Activated T-helper 1 cell treated with Interleukin-2 at 50 U/mL for 16 hours (primary cell): ENCODE measurements around the gene MRPL36.

Experiments
- DNase-seq: peaks from one replicate; pipeline ENCODE4 v3.0.0-alpha.2; 2020; ENCODE audit warnings: low read depth

Gene MRPL36

GRCh38 chr5:1764606-1764960 lies 35.1 kb downstream of the MRPL36 start:
- DNase-seq: no peak

- no peak for DNase-seq
Measured at GRCh38 chr5:1763960-1764605, 35.6 kb downstream of the MRPL36 start.

DNA sequence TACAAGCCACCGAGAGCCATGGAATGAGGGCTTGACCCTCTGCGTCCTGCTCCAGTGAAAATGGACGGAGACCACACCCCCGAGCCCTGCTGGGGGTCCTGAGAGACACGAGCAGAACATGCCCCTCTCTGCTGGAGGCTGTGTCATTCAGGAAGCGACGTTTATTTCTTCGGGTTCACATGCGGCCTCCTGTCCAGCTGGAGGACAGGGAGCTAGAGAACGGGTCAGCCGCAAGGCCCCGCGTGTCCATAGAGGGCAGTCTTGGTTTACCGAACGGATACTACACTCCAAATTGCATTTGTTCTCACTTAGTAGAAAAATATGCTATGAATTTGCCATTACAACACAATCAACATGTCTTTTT lies 36.1 kb downstream of the MRPL36 start:
- DNase-seq: no peak

GRCh38 chr5:1762883-1763547 lies 36.6 kb downstream of the MRPL36 start:
- DNase-seq: no peak

DNA sequence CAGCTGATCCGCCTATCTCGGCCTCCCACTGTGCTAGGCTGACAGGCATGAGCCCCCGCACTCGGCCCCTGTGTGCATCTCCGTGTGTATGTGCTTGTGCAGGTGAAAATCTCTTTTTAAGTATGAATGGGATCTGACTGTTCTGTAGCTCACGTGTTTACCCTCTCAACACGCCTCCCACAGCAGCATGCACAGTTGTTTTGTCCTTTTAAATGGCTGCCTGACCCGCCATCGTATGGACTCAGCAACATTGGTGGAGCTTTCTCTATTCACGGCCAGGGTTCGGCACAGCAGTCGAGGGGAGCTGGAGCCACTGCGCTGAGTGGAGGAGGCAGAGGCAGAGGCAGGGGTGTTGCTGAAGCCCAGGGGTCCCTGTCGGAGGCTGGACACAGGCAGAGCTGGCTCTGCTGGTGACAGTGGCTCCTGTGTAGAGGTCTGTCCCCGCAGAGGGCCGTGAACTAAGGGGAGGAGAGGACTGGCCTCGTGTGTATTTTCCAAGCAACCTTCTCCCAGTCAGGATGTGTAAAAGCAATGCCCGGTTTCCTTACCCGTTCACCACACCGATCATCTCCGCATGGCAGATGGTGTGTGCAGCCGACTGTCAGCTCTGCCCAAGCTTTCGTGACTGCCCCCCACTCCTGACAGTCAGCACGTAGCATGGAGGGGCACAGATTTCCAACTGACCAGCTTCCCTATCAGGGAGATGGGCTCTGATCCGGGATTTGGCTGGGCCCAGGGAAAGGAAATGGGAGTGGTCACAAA lies 37.3 kb downstream of the MRPL36 start:
- no peak for DNase-seq

GRCh38 chr5:1761453-1761755 lies 38.2 kb downstream of the MRPL36 start:
- no peak for DNase-seq

DNA sequence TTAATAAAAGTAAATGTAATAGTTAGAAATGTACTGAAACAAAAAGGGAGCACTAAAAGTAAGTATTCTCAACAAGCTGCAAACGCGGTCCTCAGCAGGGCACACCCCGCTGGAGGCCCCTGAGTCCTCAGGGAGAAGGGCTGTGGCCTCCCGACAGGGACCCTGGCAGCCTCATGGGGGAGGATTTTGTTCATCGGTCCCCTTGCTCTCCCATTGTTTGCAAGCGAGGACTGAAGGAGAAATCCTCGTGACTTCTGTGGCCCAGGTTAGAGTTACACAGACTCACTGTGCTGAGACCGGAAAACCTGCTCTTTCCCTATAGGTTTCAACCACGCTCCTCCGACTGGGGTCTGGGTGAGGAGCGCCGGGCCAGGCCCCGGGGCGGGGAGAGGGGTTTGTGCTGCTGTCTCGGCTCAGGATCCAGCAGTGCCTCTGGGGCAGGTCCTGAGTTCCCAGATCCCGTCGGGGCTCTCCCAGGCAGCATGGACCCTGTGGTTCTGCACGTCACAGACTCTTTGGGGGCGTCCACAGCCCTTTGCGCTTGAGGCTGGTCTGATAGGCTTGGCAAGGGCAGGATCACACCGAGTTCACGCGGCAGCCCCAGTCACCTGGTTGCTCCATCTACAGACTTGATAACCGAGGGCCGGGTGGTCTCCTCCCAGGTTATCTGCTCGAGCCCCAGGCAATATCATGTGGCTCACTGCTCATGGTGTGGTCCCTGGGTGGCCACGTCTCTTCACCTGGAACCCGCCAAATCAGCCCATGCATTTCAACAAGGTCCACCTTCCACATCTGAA lies 38.8 kb downstream of the MRPL36 start:
- no peak for DNase-seq

GRCh38 chr5:1760231-1760630 lies 39.4 kb downstream of the MRPL36 start:
- no peak for DNase-seq

GRCh38 chr5:1759378-1759970 lies 40.2 kb downstream of the MRPL36 start:
- DNase-seq: no peak

DNA sequence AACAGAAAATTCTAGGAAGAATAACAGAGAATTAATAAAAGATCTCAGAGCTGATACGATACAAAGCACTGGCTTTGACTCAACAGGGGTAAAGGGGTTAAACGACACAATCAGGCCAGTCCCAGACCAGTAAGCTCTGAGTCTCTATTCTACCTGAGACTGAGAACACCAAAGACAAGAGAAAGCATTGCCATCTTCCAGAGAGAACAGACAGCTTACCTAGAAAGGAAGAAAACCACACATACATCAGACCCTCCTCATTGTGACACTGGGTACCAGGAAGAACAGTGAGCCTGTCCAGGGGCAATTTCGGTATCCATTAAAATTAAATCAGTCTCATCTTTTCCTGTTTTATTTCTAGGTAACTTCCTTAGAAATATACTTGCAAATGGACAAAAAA lies 41.1 kb downstream of the MRPL36 start:
- no peak for DNase-seq

GRCh38 chr5:1757511-1757910 lies 42.1 kb downstream of the MRPL36 start:
- DNase-seq: no peak

DNA sequence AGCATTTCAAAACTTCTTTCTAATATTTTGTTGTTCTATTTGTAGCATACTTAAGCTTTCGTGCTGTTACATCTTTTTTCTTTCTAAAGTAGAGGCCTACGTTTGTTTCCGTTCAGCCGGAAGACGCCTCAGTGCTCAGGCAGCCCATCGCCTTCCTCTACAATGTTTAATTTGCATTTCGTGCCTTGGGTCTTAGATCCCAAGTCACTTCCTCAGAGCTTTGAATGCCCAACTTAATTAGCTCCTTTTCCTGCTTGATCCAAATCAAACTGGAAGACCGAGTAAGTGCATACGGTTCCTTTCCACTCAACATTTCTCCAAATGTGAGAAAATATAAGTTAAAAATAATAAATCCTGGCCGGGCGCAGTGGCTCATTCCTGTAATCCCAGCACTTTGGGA lies 43.2 kb downstream of the MRPL36 start:
- no peak for DNase-seq

DNA sequence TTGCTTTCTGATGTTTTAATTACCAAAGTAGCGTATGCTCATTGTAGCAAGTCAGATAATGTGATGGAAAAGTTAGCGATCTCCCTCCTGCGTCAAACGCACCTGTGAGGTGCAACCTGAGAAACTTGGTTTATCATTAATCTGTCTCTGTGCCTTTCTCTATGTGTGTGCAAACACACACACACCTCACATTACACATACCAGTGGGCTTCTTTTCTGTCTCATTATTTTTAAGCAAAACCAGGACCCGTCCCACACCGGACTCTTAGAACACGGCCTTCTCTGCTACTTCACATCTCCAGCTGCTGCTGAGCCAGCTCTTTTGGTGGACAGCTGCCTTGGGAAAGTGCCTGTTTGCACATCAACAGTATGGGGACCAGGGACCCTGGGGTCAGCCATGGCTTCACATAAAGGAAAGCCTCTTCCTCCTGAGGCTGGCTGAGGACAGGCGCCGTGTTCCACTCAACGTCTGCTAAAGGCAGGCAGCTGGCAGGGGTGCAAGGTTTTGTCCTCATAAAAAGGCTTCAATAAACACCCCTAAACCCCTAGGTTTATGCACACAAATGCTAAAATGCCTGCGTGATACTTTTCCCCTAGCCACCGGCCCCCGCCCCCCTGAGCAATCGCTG lies 44.2 kb downstream of the MRPL36 start:
- DNase-seq: no peak

GRCh38 chr5:1754531-1755220 lies 45.0 kb downstream of the MRPL36 start:
- no peak for DNase-seq

DNA sequence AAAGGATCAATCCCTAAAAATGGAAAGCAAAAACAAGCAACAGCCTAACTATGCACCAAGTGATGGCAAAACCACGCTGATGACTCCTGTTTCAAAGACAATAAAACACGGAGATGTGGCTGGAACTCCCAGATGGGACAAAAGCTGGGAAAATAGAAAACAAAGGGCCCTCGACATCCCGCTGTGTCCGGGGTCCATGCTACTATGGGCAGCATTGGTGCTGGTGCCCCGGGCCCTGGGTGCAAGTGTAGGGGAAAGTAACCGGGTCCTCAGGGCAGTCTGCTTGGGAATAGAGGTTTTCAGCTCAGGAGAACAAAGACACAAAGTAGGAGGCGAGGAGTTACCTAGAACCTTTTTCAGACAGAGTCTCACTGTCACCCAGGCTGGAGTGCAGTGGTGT lies 46.1 kb downstream of the MRPL36 start:
- DNase-seq: no peak

DNA sequence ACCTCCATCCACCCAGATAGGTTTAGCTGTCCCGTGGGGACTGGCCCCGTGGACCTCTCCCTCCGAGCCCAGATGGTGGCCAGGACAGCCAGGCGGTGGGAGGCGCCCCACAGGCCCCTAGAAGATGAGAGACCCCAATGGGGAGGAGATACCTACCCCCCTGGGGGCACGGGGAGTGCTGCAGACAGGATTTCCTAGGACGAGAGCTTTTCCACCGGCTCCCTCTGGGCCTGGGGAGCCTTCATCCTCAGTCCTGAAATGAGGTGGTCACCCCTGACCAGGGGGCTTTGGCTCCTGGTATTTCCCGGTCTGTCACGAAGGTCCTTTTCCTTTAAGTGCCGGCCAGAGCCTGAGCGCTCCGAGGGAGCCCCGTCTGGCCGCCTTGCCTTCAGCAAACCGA lies 46.8 kb downstream of the MRPL36 start:
- no peak for DNase-seq

- no peak for DNase-seq
Measured at GRCh38 chr5:1751864-1752822, 47.5 kb downstream of the MRPL36 start.

GRCh38 chr5:1751026-1751863 lies 48.4 kb downstream of the MRPL36 start:
- DNase-seq: no peak

DNA sequence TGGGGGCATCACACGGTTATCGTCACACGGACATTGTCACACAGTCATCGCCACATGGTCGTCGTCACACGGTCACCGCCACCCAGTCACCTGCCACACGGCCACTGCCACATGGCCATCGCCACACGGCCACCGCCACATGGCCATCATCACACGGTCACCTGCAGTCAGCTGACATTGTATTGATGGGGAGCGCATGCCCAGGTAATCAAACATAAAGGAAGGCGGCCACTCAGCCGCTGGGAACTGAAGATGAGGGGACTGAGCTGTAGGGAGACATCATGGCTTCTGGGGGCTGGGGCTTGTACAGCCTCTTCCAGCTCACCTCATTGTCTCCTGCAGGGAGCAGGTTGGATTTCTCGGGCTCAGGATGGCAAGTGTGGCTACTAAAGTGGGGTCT lies 49.2 kb downstream of the MRPL36 start:
- DNase-seq: no peak
